A673 (cell line): ENCODE measurements around the gene PSD2.

Experiments used
- CTCF ChIP-seq: fragments of 300-800, 200-600 bp; sonication (generic); conservative IDR thresholded peaks from 2 replicates; pipeline ENCODE4 v1.5.1; 2017; ENCODE audit warnings: low read depth, mild to moderate bottlenecking, antibody characterized with exemption, low read length, moderate library complexity, mixed read lengths
- EZH2 ChIP-seq: fragments of 200-600 bp; sonication (generic); IDR thresholded peaks from 2 replicates; pipeline ENCODE4 v1.6.1; 2017; ENCODE audit warnings: borderline replicate concordance, low read depth, mild to moderate bottlenecking, mixed read lengths, antibody characterized with exemption, low read length; ENCODE audit not compliant: poor library complexity, severe bottlenecking

- no peak for TF ChIP-seq CTCF
- no peak for TF ChIP-seq EZH2
Observed at GRCh38 chr5:139762615-139763170, 32.9 kb upstream of the PSD2 start.
